Measurements from ENCODE around the gene GRIA1.

GRIA1 gene

GRCh38 chr5:153490118-153491037 is at the start of gene GRIA1:
Gene GRIA1, plus strand, starts transcription at chr5:153490670.
- Mint-ChIP-seq H3K27me3 (ENCODE audit: low read depth) (peaks cover 32% of the 10 kb centered on the region), H3K4me1 (ENCODE audit: low read depth) (no peaks in the 10 kb centered on the region), H3K4me3 (no peak within 1 kb of the TSS), H3K27ac (no peak within 1 kb of the TSS), H3K36me3 (ENCODE audit: low read depth) (no peaks in the 10 kb centered on the region), H3K9me3 (no peaks in the 10 kb centered on the region)

GRCh38 chr5:153445875-153446579 is 44.4 kb upstream of the GRIA1 start:
- Mint-ChIP-seq H3K4me1 (ENCODE audit: low read depth) (no peaks in the 10 kb centered on the region), H3K4me3 (no peak overlapping the region), H3K27me3 (ENCODE audit: low read depth) (no peaks in the 10 kb centered on the region), H3K36me3 (ENCODE audit: low read depth) (no peaks in the 10 kb centered on the region), H3K27ac (no peak overlapping the region), H3K9me3 (no peaks in the 10 kb centered on the region)

- H3K27ac Mint-ChIP-seq, result no peak overlapping the region
- H3K36me3 Mint-ChIP-seq (ENCODE audit: low read depth), result no peaks in the 10 kb centered on the region
- no peaks in the 10 kb centered on the region for H3K9me3 Mint-ChIP-seq
- no peaks in the 10 kb centered on the region for H3K27me3 Mint-ChIP-seq (ENCODE audit: low read depth)
- no peaks in the 10 kb centered on the region for H3K4me1 Mint-ChIP-seq (ENCODE audit: low read depth)
- no peak overlapping the region for H3K4me3 Mint-ChIP-seq
Measured at GRCh38 chr5:153447534-153447933, 42.9 kb upstream of the GRIA1 start.

GRCh38 chr5:153456354-153456753 is 34.1 kb upstream of the GRIA1 start:
- H3K27me3 Mint-ChIP-seq (ENCODE audit: low read depth), result no peaks in the 10 kb centered on the region
- no peaks in the 10 kb centered on the region for H3K4me1 Mint-ChIP-seq (ENCODE audit: low read depth)
- no peaks in the 10 kb centered on the region for H3K36me3 Mint-ChIP-seq (ENCODE audit: low read depth)
- no peak overlapping the region for H3K27ac Mint-ChIP-seq
- H3K4me3 Mint-ChIP-seq, result no peak overlapping the region
- no peaks in the 10 kb centered on the region for H3K9me3 Mint-ChIP-seq

- Mint-ChIP-seq H3K27me3 (ENCODE audit: low read depth) (no peaks in the 10 kb centered on the region), H3K9me3 (no peaks in the 10 kb centered on the region), H3K4me3 (no peak overlapping the region), H3K27ac (no peak overlapping the region), H3K36me3 (ENCODE audit: low read depth) (no peaks in the 10 kb centered on the region), H3K4me1 (ENCODE audit: low read depth) (no peaks in the 10 kb centered on the region)
Measured at GRCh38 chr5:153456993-153457392, 33.5 kb upstream of the GRIA1 start.

- Mint-ChIP-seq H3K36me3 (ENCODE audit: low read depth) (no peaks in the 10 kb centered on the region), H3K4me1 (ENCODE audit: low read depth) (no peaks in the 10 kb centered on the region), H3K9me3 (no peaks in the 10 kb centered on the region), H3K4me3 (no peak overlapping the region), H3K27me3 (ENCODE audit: low read depth) (no peaks in the 10 kb centered on the region), H3K27ac (no peak overlapping the region)
Measured at GRCh38 chr5:153458268-153458667, 32.2 kb upstream of the GRIA1 start.

GRCh38 chr5:153459051-153459743 is 31.3 kb upstream of the GRIA1 start:
- Mint-ChIP-seq H3K4me3 (no peak overlapping the region), H3K9me3 (no peaks in the 10 kb centered on the region), H3K36me3 (ENCODE audit: low read depth) (no peaks in the 10 kb centered on the region), H3K4me1 (ENCODE audit: low read depth) (no peaks in the 10 kb centered on the region), H3K27me3 (ENCODE audit: low read depth) (no peaks in the 10 kb centered on the region), H3K27ac (no peak overlapping the region)

GRCh38 chr5:153460421-153460820 is 30.0 kb upstream of the GRIA1 start:
- Mint-ChIP-seq H3K9me3 (no peaks in the 10 kb centered on the region), H3K4me1 (ENCODE audit: low read depth) (no peaks in the 10 kb centered on the region), H3K27ac (no peak overlapping the region), H3K4me3 (no peak overlapping the region), H3K27me3 (ENCODE audit: low read depth) (no peaks in the 10 kb centered on the region), H3K36me3 (ENCODE audit: low read depth) (no peaks in the 10 kb centered on the region)

- no peak overlapping the region for H3K27ac Mint-ChIP-seq
- H3K4me1 Mint-ChIP-seq (ENCODE audit: low read depth), result no peaks in the 10 kb centered on the region
- no peaks in the 10 kb centered on the region for H3K27me3 Mint-ChIP-seq (ENCODE audit: low read depth)
- no peak overlapping the region for H3K4me3 Mint-ChIP-seq
- H3K36me3 Mint-ChIP-seq (ENCODE audit: low read depth), result no peaks in the 10 kb centered on the region
- H3K9me3 Mint-ChIP-seq, result no peaks in the 10 kb centered on the region
Measured at GRCh38 chr5:153461341-153461740, 29.1 kb upstream of the GRIA1 start.

GRCh38 chr5:153463806-153464205 is 26.7 kb upstream of the GRIA1 start:
- Mint-ChIP-seq H3K27ac (no peak overlapping the region), H3K9me3 (no peaks in the 10 kb centered on the region), H3K4me1 (ENCODE audit: low read depth) (no peaks in the 10 kb centered on the region), H3K27me3 (ENCODE audit: low read depth) (no peaks in the 10 kb centered on the region), H3K4me3 (no peak overlapping the region), H3K36me3 (ENCODE audit: low read depth) (no peaks in the 10 kb centered on the region)

- Mint-ChIP-seq H3K27ac (no peak overlapping the region), H3K4me1 (ENCODE audit: low read depth) (no peaks in the 10 kb centered on the region), H3K27me3 (ENCODE audit: low read depth) (no peaks in the 10 kb centered on the region), H3K4me3 (no peak overlapping the region), H3K36me3 (ENCODE audit: low read depth) (no peaks in the 10 kb centered on the region), H3K9me3 (no peaks in the 10 kb centered on the region)
Measured at GRCh38 chr5:153467546-153467945, 22.9 kb upstream of the GRIA1 start.

- H3K27ac Mint-ChIP-seq, result no peak overlapping the region
- no peaks in the 10 kb centered on the region for H3K27me3 Mint-ChIP-seq (ENCODE audit: low read depth)
- H3K36me3 Mint-ChIP-seq (ENCODE audit: low read depth), result no peaks in the 10 kb centered on the region
- H3K4me3 Mint-ChIP-seq, result no peak overlapping the region
- no peaks in the 10 kb centered on the region for H3K4me1 Mint-ChIP-seq (ENCODE audit: low read depth)
- H3K9me3 Mint-ChIP-seq, result peaks cover 4% of the 10 kb centered on the region
Measured at GRCh38 chr5:153469423-153469822, 21.0 kb upstream of the GRIA1 start.

GRCh38 chr5:153470736-153471135 is 19.7 kb upstream of the GRIA1 start:
- H3K36me3 Mint-ChIP-seq (ENCODE audit: low read depth), result no peaks in the 10 kb centered on the region
- H3K27me3 Mint-ChIP-seq (ENCODE audit: low read depth), result no peaks in the 10 kb centered on the region
- H3K27ac Mint-ChIP-seq, result no peak overlapping the region
- no peak overlapping the region for H3K4me3 Mint-ChIP-seq
- peaks cover 4% of the 10 kb centered on the region for H3K9me3 Mint-ChIP-seq
- H3K4me1 Mint-ChIP-seq (ENCODE audit: low read depth), result no peaks in the 10 kb centered on the region

- Mint-ChIP-seq H3K4me3 (no peak overlapping the region), H3K9me3 (peaks cover 4% of the 10 kb centered on the region), H3K36me3 (ENCODE audit: low read depth) (no peaks in the 10 kb centered on the region), H3K27ac (no peak overlapping the region), H3K4me1 (ENCODE audit: low read depth) (no peaks in the 10 kb centered on the region), H3K27me3 (ENCODE audit: low read depth) (no peaks in the 10 kb centered on the region)
Measured at GRCh38 chr5:153476767-153477166, 13.7 kb upstream of the GRIA1 start.

GRCh38 chr5:153480401-153480800 is 10.1 kb upstream of the GRIA1 start:
- Mint-ChIP-seq H3K27ac (no peak overlapping the region), H3K4me3 (no peak overlapping the region), H3K36me3 (ENCODE audit: low read depth) (no peaks in the 10 kb centered on the region), H3K4me1 (ENCODE audit: low read depth) (no peaks in the 10 kb centered on the region), H3K9me3 (no peaks in the 10 kb centered on the region), H3K27me3 (ENCODE audit: low read depth) (no peaks in the 10 kb centered on the region)

All from T-helper 1 cell treated with Interleukin-12 subunit alpha and Interleukin-12 subunit beta and Interleukin-4 antibody, amounts not matched to agents 30 μg/mL and 1 μg/mL, for 36 hours (primary cell).